A549 (cell line): ENCODE measurements around the gene AJUBA. TPM values are rescaled to one million over a fixed set of nuclear protein-coding genes. Genes with fewer than 3 reads are reported as not detected.

Experiments
- ATAC-seq, 2 experiments: fragments of 200-7000 bp in 1 of 2; fragments of >200 bp in 1 of 2; cut with Nextera tagmentation in 1 of 2; cut with Tn5 transposase in 1 of 2; 3 replicates each; pipeline versions ENCODE4 v1.8.0 to v1.9.1; 2018 to 2020; ENCODE audit warnings: mild to moderate bottlenecking in 1 of 2, moderate library complexity in 1 of 2
- CTCF ChIA-PET: fragments of 300-600 bp; sonication (Branson Sonifier 250); formaldehyde crosslinking; extraction: SDS; loops from one replicate; lab custom pipeline; 2021; ENCODE audit warnings: antibody characterized with exemption, inconsistent platforms; lab: Yijun Ruan, JAX
- POLR2A ChIA-PET: fragments of 350-600 bp; formaldehyde crosslinking; extraction: SDS; loops from one replicate; lab custom pipeline; 2021; ENCODE audit warnings: antibody characterized with exemption, inconsistent platforms; lab: Yijun Ruan, JAX
- DNase-seq, 2 experiments: peaks; one replicate each; pipeline versions ENCODE4 v3.0.0 to v3.0.0-alpha.2; 2011 to 2016; ENCODE audit warnings: low read depth in 1 of 2, low spot score in 1 of 2
- FAIRE-seq: peaks from 2 replicates; lab custom pipeline; 2011; peaks lifted over from hg19 to GRCh38; lab: Jason Lieb, UNC
- H3K27ac ChIP-seq, 2 experiments: fragments of >200 bp; sonication (Bioruptor Twin); formaldehyde crosslinking; 3 replicates each; pipeline ENCODE4 v1.5.1; 2016 to 2017
- H3K4me1 ChIP-seq: fragments of >200 bp; sonication (Bioruptor Twin); formaldehyde crosslinking; 3 replicates; pipeline ENCODE4 v1.6.1; 2016
- H3K4me2 ChIP-seq: fragments of >200 bp; sonication (Bioruptor Twin); formaldehyde crosslinking; 3 replicates; pipeline ENCODE4 v1.6.1; 2016
- H3K4me3 ChIP-seq: fragments of >200 bp; sonication (Bioruptor Twin); formaldehyde crosslinking; 3 replicates; pipeline ENCODE4 v1.5.1; 2016
- H3K9me3 ChIP-seq: fragments of >200 bp; sonication (Bioruptor Twin); formaldehyde crosslinking; 3 replicates; pipeline ENCODE4 v1.6.1; 2016
- BCL3 ChIP-seq: fragments of >200 bp; sonication (Bioruptor Twin); formaldehyde crosslinking; IDR thresholded peaks from 3 replicates; pipeline ENCODE4 v1.6.1; 2016
- CEBPB ChIP-seq, 2 experiments: fragments of >200 bp in 1 of 2; sonication (Bioruptor Twin) in 1 of 2; formaldehyde crosslinking in 1 of 2; IDR thresholded peaks; 2 replicates each; pipeline ENCODE4 v1.6.1; 2012 to 2016
- CHD4 ChIP-seq: fragments of 200-600 bp; sonication (generic); IDR thresholded peaks from 2 replicates; pipeline ENCODE4 v1.6.1; 2016; ENCODE audit warnings: antibody characterized with exemption, mild to moderate bottlenecking, borderline replicate concordance
- E2F6 ChIP-seq: IDR thresholded peaks from 2 replicates; pipeline ENCODE4 v1.6.1; 2012; ENCODE audit warnings: low read depth, borderline replicate concordance
- EP300 ChIP-seq, 2 experiments: fragments of >200 bp; sonication (Bioruptor Twin); formaldehyde crosslinking; IDR thresholded peaks; 2 replicates in 1 of 2; 3 replicates in 1 of 2; pipeline ENCODE4 v1.6.1; 2016 to 2017
- FOSL2 ChIP-seq, 2 experiments: fragments of 450-650 bp in 1 of 2; fragments of >200 bp in 1 of 2; sonication (Bioruptor Twin) in 1 of 2; formaldehyde crosslinking; IDR thresholded peaks; 2 replicates each; pipeline versions ENCODE4 v1.5.0 to v1.6.1; 2016 to 2020; ENCODE audit warnings: mild to moderate bottlenecking in 1 of 2, moderate library complexity in 1 of 2
- GATA3 ChIP-seq: IDR thresholded peaks from 2 replicates; pipeline ENCODE4 v1.6.1; 2012; ENCODE audit warnings: borderline replicate concordance
- JUN ChIP-seq, 2 experiments: fragments of >200 bp; sonication (Bioruptor Twin); formaldehyde crosslinking; IDR thresholded peaks; 2 replicates in 1 of 2; 3 replicates in 1 of 2; pipeline ENCODE4 v1.6.1; 2016 to 2017
- JUNB ChIP-seq: fragments of >200 bp; sonication (Bioruptor Twin); formaldehyde crosslinking; IDR thresholded peaks from 2 replicates; pipeline ENCODE4 v1.6.1; 2016
- KDM5A ChIP-seq: fragments of 200-600 bp; sonication (generic); IDR thresholded peaks from 2 replicates; pipeline ENCODE4 v1.6.1; 2016; ENCODE audit warnings: antibody characterized with exemption, mild to moderate bottlenecking
- MAFK ChIP-seq: fragments of 450-650 bp; IDR thresholded peaks from 2 replicates; pipeline ENCODE4 v1.6.1; 2014; ENCODE audit not compliant: partially characterized antibody
- MAX ChIP-seq: IDR thresholded peaks from 2 replicates; pipeline ENCODE4 v1.6.1; 2012
- MYC ChIP-seq: IDR thresholded peaks from 2 replicates; pipeline ENCODE4 v1.6.1; 2012; ENCODE audit warnings: mild to moderate bottlenecking, inconsistent platforms, low read length, improper control_type of control experiment, borderline replicate concordance
- NR3C1 ChIP-seq: fragments of >200 bp; sonication (Bioruptor Twin); formaldehyde crosslinking; IDR thresholded peaks from 3 replicates; pipeline ENCODE4 v1.6.1; 2017
- PBX3 ChIP-seq: IDR thresholded peaks from 2 replicates; pipeline ENCODE4 v1.6.1; 2012
- PHF8 ChIP-seq: fragments of 200-600 bp; sonication (generic); IDR thresholded peaks from 2 replicates; pipeline ENCODE4 v1.6.1; 2016; ENCODE audit warnings: low read depth, mild to moderate bottlenecking, antibody characterized with exemption, moderate library complexity, borderline replicate concordance
- POLR2A ChIP-seq: IDR thresholded peaks from 2 replicates; pipeline ENCODE4 v1.6.1; 2012; ENCODE audit warnings: mild to moderate bottlenecking, low read length
- POLR2AphosphoS2 ChIP-seq: conservative IDR thresholded peaks from 2 replicates; pipeline ENCODE4 v1.6.1; 2012; ENCODE audit warnings: low read length, improper control_type of control experiment, inconsistent platforms
- RFX5 ChIP-seq: fragments of 450-650 bp; IDR thresholded peaks from 2 replicates; pipeline ENCODE4 v1.7.1; 2014; ENCODE audit warnings: antibody characterized with exemption, mild to moderate bottlenecking, moderate library complexity
- SREBF2 ChIP-seq: fragments of 450-650 bp; IDR thresholded peaks from 2 replicates; pipeline ENCODE4 v1.6.1; 2014; ENCODE audit warnings: mild to moderate bottlenecking, moderate library complexity
- TP53 ChIP-seq: fragments of 250-450 bp; sonication (Bioruptor Pico); IDR thresholded peaks from 2 replicates; pipeline ENCODE4 v1.5.0; 2021; ENCODE audit warnings: mild to moderate bottlenecking, moderate library complexity
- USF2 ChIP-seq: fragments of 450-650 bp; IDR thresholded peaks from 2 replicates; pipeline ENCODE4 v1.6.1; 2014; ENCODE audit warnings: antibody characterized with exemption
- ZSCAN20 ChIP-seq: fragments of 250-450 bp; sonication (Bioruptor Pico); IDR thresholded peaks from 2 replicates; pipeline ENCODE4 v1.8.0; 2022; ENCODE audit warnings: mild to moderate bottlenecking, moderate library complexity
- WGBS: methylation state at CpG from one replicate; pipeline ENCODE4 v1.1.6; 2017; ENCODE audit errors: missing lambda C conversion rate; 5-methylcytosine and 5-hydroxymethylcytosine counted together
- polyA plus RNA-seq, 4 experiments: library from polyadenylated mRNA; depleted of rRNA in 3 of 4; stranded (reverse); fragments of >200 nt; fragmentation: RNase III in 1 of 4; extraction: RNeasy Plus Mini Kit Qiagen cat#74134 plus additional on column Dnase treatment in 1 of 4; gene quantifications; 2 replicates in 3 of 4; 3 replicates in 1 of 4; pipeline ENCODE4 v1.2.3, GENCODE V29; 2011 to 2017

Gene AJUBA
- polyA plus RNA-seq, 2 of the 4 experiments (the other 2 are of a cell fraction), result 53.4 to 98.0 TPM

- 0% methylated on average over 2 of the region's 2 CpGs for WGBS
- ChIA-PET CTCF (interaction anchor here (0.6 to 4.5 kb wide), 45 partner anchors 9 to 383 kb away, joined by 3 to 83 read pairs (median 5); partner anchors contain the start of genes AJUBA, CDH24, HAUS4 and OXA1L), POLR2A (interaction anchor here (0.8 to 3.8 kb wide), 14 partner anchors 11 to 340 kb away, joined by 3 to 51 read pairs (median 6); partner anchors contain the start of genes ACIN1, AJUBA, C14orf119 and CDH24)
- Histone ChIP-seq H3K27ac (peak overlapping the region; percentile 73 to 85), H3K4me2 (peak overlapping the region; percentile 85), H3K4me1 (peaks cover 22% of the 10 kb centered on the region), H3K4me3 (peak overlapping the region; percentile 35), H3K9me3 (no peaks in the 10 kb centered on the region)
- no peak for FAIRE-seq
- DNase-seq, result peak in 1 of 2 experiments; percentile 23
- TF ChIP-seq MAFK, result peak; percentile 92
- no peak for TF ChIP-seq CHD4
- TF ChIP-seq CEBPB (IDR thresholded peaks at IDR 0.05), result no peak
- peak; percentile 4 to 33; a peak in 5 of 6 replicates for ATAC-seq
Measured at GRCh38 chr14:22929961-22930364, 52.4 kb downstream of the AJUBA start.

GRCh38 chr14:22929104-22929960, 53.0 kb downstream of the AJUBA start, which contains the start of gene PRMT5:
PRMT5 (minus strand) TSS chr14:22929376; CDS start chr14:22929361, 15 bp downstream.
- H3K27ac ChIP-seq, result peak within 1 kb of the TSS; percentile 82 to 90
- peaks cover 22% of the 10 kb centered on the region for H3K4me1 ChIP-seq
- WGBS, result 1% methylated on average over 46 of the region's 51 CpGs
- TF ChIP-seq RFX5 (peak; percentile 66; the same call in 1 of the 2 replicates), CHD4 (no peak), JUNB (no peak), POLR2A (peak; percentile 97), E2F6 (no peak), POLR2AphosphoS2 (peak; percentile 77; the same call in 1 of the 2 replicates), TP53 (CRISPR knock-in tag) (0 out of 2 replicates have a peak, but pooled peaks have one; percentile 5), CEBPB (IDR thresholded peaks at IDR 0.05) (peak; percentile 28 to 78; a peak in 2 of 4 replicates), ZSCAN20 (no peak), PBX3 (peak; percentile 32; the same call in 1 of the 2 replicates), NR3C1 (no peak), MYC (peak; percentile 85), EP300 (IDR thresholded peaks at IDR 0.05) (no peak), GATA3 (peak; percentile 22; the same call in 1 of the 2 replicates), JUN (IDR thresholded peaks at IDR 0.05) (peak in 1 of 2 experiments; percentile 88; a peak in 3 of 5 replicates), BCL3 (peak; percentile 83; the same call in 2 of the 3 replicates), MAX (peak; percentile 90), USF2 (no peak), FOSL2 (IDR thresholded peaks at IDR 0.05) (no peak), FOSL2 (CRISPR knock-in tag; IDR thresholded peaks at IDR 0.05) (no peak), KDM5A (peak; percentile 84), PHF8 (peak; percentile 99), SREBF2 (peak; percentile 92)
- CTCF ChIA-PET, result interaction anchor here (0.6 to 4.5 kb wide), 43 partner anchors 9 to 383 kb away, joined by 3 to 83 read pairs (median 5); partner anchors contain the start of genes AJUBA, CDH24, HAUS4 and OXA1L
- FAIRE-seq, result peak; percentile 73
- H3K4me2 ChIP-seq, result peak within 1 kb of the TSS; percentile 95
- peak; percentile 98 to 99 for DNase-seq
- ATAC-seq, result peak; percentile 95 to 97
- H3K4me3 ChIP-seq, result peak within 1 kb of the TSS; percentile 73
- no peaks in the 10 kb centered on the region for H3K9me3 ChIP-seq
- POLR2A ChIA-PET, result interaction anchor here (0.6 to 3.8 kb wide), 16 partner anchors 10 to 340 kb away, joined by 3 to 51 read pairs (median 6); partner anchors contain the start of genes ACIN1, AJUBA, C14orf119 and CDH24
